ENCODE data around the gene BEND2. TPM values are rescaled to one million over a fixed set of nuclear protein-coding genes. Genes with fewer than 3 reads are reported as not detected.

BEND2 gene
- total RNA-seq, 2 experiments from 2014 or later: not detected

DNA sequence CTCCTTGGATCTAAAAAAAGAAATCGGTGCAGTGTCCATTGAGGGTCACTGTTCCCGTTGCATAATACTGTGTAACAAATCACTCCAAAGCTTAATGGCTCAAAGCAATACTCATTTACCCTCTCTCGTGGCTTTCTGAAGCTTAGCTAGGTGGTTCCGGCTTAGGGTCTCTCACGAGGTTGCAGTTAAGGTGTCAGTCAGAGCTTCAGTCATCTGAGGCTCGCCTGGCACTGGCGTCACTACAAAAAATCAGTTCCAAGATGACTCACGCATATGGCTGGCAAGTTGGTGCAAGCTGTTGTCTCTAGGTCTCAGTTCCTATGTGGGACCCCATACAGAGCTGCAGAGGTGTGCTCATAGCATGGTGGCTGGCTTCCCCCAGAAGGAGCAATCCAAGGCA, 91.0 kb downstream of the BEND2 start:
- DNase-seq: no peak
- no peaks in the 10 kb centered on the region for H3K4me1 Mint-ChIP-seq (ENCODE audit: low read depth)
- no peak overlapping the region for H3K27ac Mint-ChIP-seq
- CTCF ChIA-PET: no interaction called here
- intact Hi-C loops (cut with micrococcal nuclease): no loop called here
- no peaks in the 10 kb centered on the region for H3K9me3 Mint-ChIP-seq
- H3K27me3 Mint-ChIP-seq (ENCODE audit: low read depth): no peaks in the 10 kb centered on the region
- H3K36me3 Mint-ChIP-seq (ENCODE audit: low read depth): no peaks in the 10 kb centered on the region
- no peak overlapping the region for H3K4me3 Mint-ChIP-seq

DNA sequence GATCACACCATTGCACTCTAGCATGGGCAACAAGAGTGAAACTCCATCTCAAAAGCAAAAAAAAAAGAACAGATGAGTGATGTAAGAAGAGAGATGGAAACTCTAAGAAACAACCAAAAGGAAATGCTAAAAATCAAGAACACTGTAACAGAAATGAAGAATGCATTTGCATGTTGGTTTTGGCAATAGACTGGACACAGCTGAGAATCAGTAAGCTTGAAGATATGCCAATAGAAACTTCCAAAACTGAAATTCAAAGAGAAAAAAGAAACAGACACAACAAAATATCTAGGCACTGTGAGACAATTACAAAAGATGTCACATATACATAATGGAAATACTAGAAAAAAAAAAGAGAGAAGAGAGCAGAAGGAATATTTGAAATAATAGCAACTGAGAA, 93.7 kb downstream of the BEND2 start:
- intact Hi-C loops (cut with micrococcal nuclease): no loop called here
- CTCF ChIA-PET: no interaction called here
- H3K36me3 Mint-ChIP-seq (ENCODE audit: low read depth): no peaks in the 10 kb centered on the region

DNA sequence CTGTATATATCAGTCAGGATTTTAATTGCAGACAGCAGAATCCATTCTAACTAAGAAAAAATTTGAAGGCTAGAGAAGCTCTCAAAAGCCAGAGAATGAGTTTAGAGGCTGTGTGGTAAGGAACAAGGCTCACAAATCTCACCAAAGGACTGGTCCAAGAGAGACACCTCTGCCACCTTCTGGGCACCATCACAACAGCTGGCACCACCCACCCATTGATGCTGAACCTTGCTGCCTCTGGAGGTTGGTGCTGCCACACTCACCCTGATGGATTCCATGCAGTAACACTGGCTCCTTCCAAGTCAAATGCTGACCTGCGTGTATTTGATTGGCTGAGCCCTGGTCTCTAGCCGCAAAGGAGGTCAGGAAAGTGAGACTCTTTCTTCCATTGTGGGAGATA, 100.8 kb downstream of the BEND2 start:
- DNase-seq: peak; percentile 14
- intact Hi-C loops (cut with micrococcal nuclease): loop anchor here (10.0 kb wide), 1 partner anchor 175 kb away; no protein-coding TSS in a partner anchor

More for the DNA sequence above, 93.7 kb downstream of the BEND2 start:
- Mint-ChIP-seq H3K27ac (no peak overlapping the region), H3K4me3 (no peak overlapping the region), H3K4me1 (ENCODE audit: low read depth) (no peaks in the 10 kb centered on the region), H3K27me3 (ENCODE audit: low read depth) (peaks cover 2% of the 10 kb centered on the region), H3K9me3 (no peaks in the 10 kb centered on the region)
- DNase-seq: no peak

More for the DNA sequence above, 100.8 kb downstream of the BEND2 start:
- Mint-ChIP-seq H3K4me1 (ENCODE audit: low read depth) (no peaks in the 10 kb centered on the region), H3K27ac (no peak overlapping the region), H3K36me3 (ENCODE audit: low read depth) (no peaks in the 10 kb centered on the region), H3K4me3 (no peak overlapping the region), H3K9me3 (no peaks in the 10 kb centered on the region), H3K27me3 (ENCODE audit: low read depth) (peaks cover 2% of the 10 kb centered on the region)
- CTCF ChIA-PET: interaction anchor here (0.6 kb wide), 1 partner anchor 213 kb away, joined by 5 read pairs; no protein-coding TSS in a partner anchor

Other genes with a start within 250 kb of the BEND2 start
- 1 to 10 TPM; 4.6 to 5.1 TPM for gene SCML2, start 133.8 kb upstream of the BEND2 start, total RNA-seq
- gene CDKL5, start 204.7 kb upstream of the BEND2 start, total RNA-seq: 1 to 10 TPM in 1 of 2 experiments, under 1 TPM in 1; 0.91 to 1.4 TPM

Measured in activated naive CD4-positive, alpha-beta T cell treated with anti-CD3 and anti-CD28 coated beads for 36 hours (primary cell).